GM23338 (cell line): Measurements from ENCODE around the gene TNNI3K. TPM values are rescaled to one million over a fixed set of nuclear protein-coding genes. Genes with fewer than 3 reads are reported as not detected.

Experiments used
- ATAC-seq: fragments of 200-7000 bp; cut with Tn5 transposase; 3 replicates; pipeline ENCODE4 v1.9.1; 2020
- DNase-seq: peaks from one replicate; pipeline ENCODE4 v3.0.0-alpha.2; 2015; ENCODE audit warnings: low spot score
- H2AFZ ChIP-seq: fragments of 200-600 bp; sonication (generic); 2 replicates; pipeline ENCODE4 v1.8.0; 2016; ENCODE audit warnings: antibody characterized with exemption, mild to moderate bottlenecking, moderate library complexity
- H3F3A ChIP-seq: fragments of 200-600 bp; sonication (generic); replicated peaks from 2 replicates; pipeline ENCODE4 v1.8.0; 2017; ENCODE audit warnings: antibody characterized with exemption, mixed run types, low read depth
- H3K27ac ChIP-seq: fragments of 200-600 bp; sonication (generic); 2 replicates; pipeline ENCODE4 v1.6.1; 2016; ENCODE audit warnings: low read depth
- H3K27me3 ChIP-seq: fragments of 200-600 bp; sonication (generic); 2 replicates; pipeline ENCODE4 v1.8.0; 2016; ENCODE audit warnings: mild to moderate bottlenecking, mixed run types, moderate library complexity; ENCODE audit not compliant: insufficient read depth
- H3K36me3 ChIP-seq: fragments of 200-600 bp; sonication (generic); 2 replicates; pipeline ENCODE4 v1.8.0; 2016; ENCODE audit warnings: mild to moderate bottlenecking; ENCODE audit not compliant: insufficient read depth
- H3K4me1 ChIP-seq: fragments of 200-600 bp; sonication (generic); 2 replicates; pipeline ENCODE4 v1.8.0; 2016; ENCODE audit warnings: mild to moderate bottlenecking, moderate library complexity; ENCODE audit not compliant: insufficient read depth
- H3K4me2 ChIP-seq: fragments of 200-600 bp; sonication (generic); 2 replicates; pipeline ENCODE4 v1.7.1; 2017; ENCODE audit warnings: mixed run types
- H3K4me3 ChIP-seq: fragments of 200-600 bp; sonication (generic); 2 replicates; pipeline ENCODE4 v1.6.1; 2016; ENCODE audit warnings: mixed run types
- H3K79me2 ChIP-seq: fragments of 200-600 bp; sonication (generic); replicated peaks from 2 replicates; pipeline ENCODE4 v1.8.0; 2017; ENCODE audit warnings: mild to moderate bottlenecking; ENCODE audit not compliant: insufficient read depth
- H3K9me2 ChIP-seq: fragments of 200-600 bp; sonication (generic); 2 replicates; pipeline ENCODE4 v1.8.0; 2017; ENCODE audit not compliant: insufficient read depth
- H4K20me1 ChIP-seq: fragments of 200-600 bp; sonication (generic); replicated peaks from 2 replicates; pipeline ENCODE4 v1.8.0; 2017; ENCODE audit warnings: mild to moderate bottlenecking; ENCODE audit not compliant: insufficient read depth
- H3K27ac Mint-ChIP-seq: 2 replicates; pipeline ENCODE4 v1.8.0; 2020; ENCODE audit warnings: inconsistent platforms, mild to moderate bottlenecking, moderate library complexity, mixed read lengths
- H3K27me3 Mint-ChIP-seq: 3 replicates; pipeline ENCODE4 v1.8.0; 2022; ENCODE audit warnings: low read depth, mild to moderate bottlenecking, moderate library complexity, mixed read lengths, inconsistent platforms; ENCODE audit not compliant: insufficient read depth, poor library complexity
- H3K36me3 Mint-ChIP-seq: 3 replicates; pipeline ENCODE4 v1.8.0; 2021; ENCODE audit warnings: low read depth, mild to moderate bottlenecking, inconsistent platforms, moderate library complexity, mixed read lengths
- H3K4me1 Mint-ChIP-seq: 3 replicates; pipeline ENCODE4 v1.8.0; 2020; ENCODE audit warnings: mild to moderate bottlenecking, inconsistent platforms, mixed read lengths
- H3K4me3 Mint-ChIP-seq: 3 replicates; pipeline ENCODE4 v1.8.0; 2021; ENCODE audit warnings: moderate library complexity, mild to moderate bottlenecking, inconsistent platforms, mixed read lengths
- H3K9me3 Mint-ChIP-seq: 3 replicates; pipeline ENCODE4 v1.8.0; 2020; ENCODE audit warnings: moderate library complexity, mild to moderate bottlenecking, inconsistent platforms, mixed read lengths
- ETS1 ChIP-seq: IDR thresholded peaks from 2 replicates; pipeline ENCODE4 v1.6.1; 2016; ENCODE audit warnings: antibody characterized with exemption
- EZH2 ChIP-seq: fragments of 200-600 bp; sonication (generic); IDR thresholded peaks from one replicate; pipeline ENCODE4 v1.8.0; 2017; ENCODE audit warnings: antibody characterized with exemption, mild to moderate bottlenecking, low read depth; ENCODE audit not compliant: unreplicated experiment
- NANOG ChIP-seq: IDR thresholded peaks from 2 replicates; pipeline ENCODE4 v1.6.1; 2016; ENCODE audit warnings: antibody characterized with exemption, borderline replicate concordance
- REST ChIP-seq: IDR thresholded peaks from one replicate; pipeline ENCODE4 v1.6.1; 2018; ENCODE audit warnings: antibody characterized with exemption; ENCODE audit not compliant: unreplicated experiment
- STAT1 ChIP-seq: IDR thresholded peaks from one replicate; pipeline ENCODE4 v1.6.1; 2016; ENCODE audit warnings: antibody characterized with exemption; ENCODE audit not compliant: unreplicated experiment
- polyA plus RNA-seq: library from polyadenylated mRNA; unstranded; fragments of >200 nt; fragmentation: Nextera tagmentation; extraction: Ambion mirVana; gene quantifications from 2 replicates; pipeline ENCODE4 v1.2.1, GENCODE V29; 2016
- total RNA-seq: library from RNA; depleted of rRNA; stranded (reverse); fragments of >200 nt; shearing (Covaris generic); gene quantifications from 2 replicates; pipeline ENCODE4 v1.2.3, GENCODE V29; 2014
- TF ChIP-seq, protein P1 (sequence below): fragments of 250-450 bp; sonication (Bioruptor Pico); IDR thresholded peaks from 2 replicates; pipeline ENCODE4 v1.5.0; 2020; ENCODE audit warnings: mild to moderate bottlenecking, moderate library complexity
- TF ChIP-seq, protein P2 (sequence below), 2 experiments: fragments of 200-600 bp in 1 of 2; sonication (generic) in 1 of 2; conservative IDR thresholded peaks; 2 replicates each; pipeline versions ENCODE4 v1.5.1 to v1.6.1; 2016 to 2017; ENCODE audit warnings: antibody characterized with exemption in 2 of 2, low read depth in 2 of 2, mild to moderate bottlenecking in 2 of 2, moderate library complexity in 1 of 2

The TNNI3K gene
- total and polyA plus RNA-seq, 2 experiments from 2014 or later, result not detected

GRCh38 chr1:74199504-74199903 is 35.7 kb upstream of the TNNI3K start:
- peaks cover 9% of the 10 kb centered on the region; the same call in 1 of the 2 replicates for H3K4me1 ChIP-seq
- Mint-ChIP-seq H3K4me1 (peaks cover 4% of the 10 kb centered on the region; the same call in 2 of the 3 replicates), H3K27me3 (peaks cover 4% of the 10 kb centered on the region), H3K27ac (no peak overlapping the region), H3K36me3 (no peaks in the 10 kb centered on the region), H3K4me3 (no peak overlapping the region), H3K9me3 (no peaks in the 10 kb centered on the region)
- no peaks in the 10 kb centered on the region for H3K79me2 ChIP-seq
- no peak overlapping the region for H3K4me3 ChIP-seq
- ATAC-seq (no peak), DNase-seq (no peak)
- H3K9me2 ChIP-seq, result no peaks in the 10 kb centered on the region
- no peaks in the 10 kb centered on the region for H3K36me3 ChIP-seq
- H4K20me1 ChIP-seq, result no peaks in the 10 kb centered on the region
- no peaks in the 10 kb centered on the region for H3K27me3 ChIP-seq
- TF ChIP-seq NANOG (no peak), EZH2 (no peak), STAT1 (no peak), ETS1 (no peak), REST (no peak)
- TF ChIP-seq, protein P1, sequence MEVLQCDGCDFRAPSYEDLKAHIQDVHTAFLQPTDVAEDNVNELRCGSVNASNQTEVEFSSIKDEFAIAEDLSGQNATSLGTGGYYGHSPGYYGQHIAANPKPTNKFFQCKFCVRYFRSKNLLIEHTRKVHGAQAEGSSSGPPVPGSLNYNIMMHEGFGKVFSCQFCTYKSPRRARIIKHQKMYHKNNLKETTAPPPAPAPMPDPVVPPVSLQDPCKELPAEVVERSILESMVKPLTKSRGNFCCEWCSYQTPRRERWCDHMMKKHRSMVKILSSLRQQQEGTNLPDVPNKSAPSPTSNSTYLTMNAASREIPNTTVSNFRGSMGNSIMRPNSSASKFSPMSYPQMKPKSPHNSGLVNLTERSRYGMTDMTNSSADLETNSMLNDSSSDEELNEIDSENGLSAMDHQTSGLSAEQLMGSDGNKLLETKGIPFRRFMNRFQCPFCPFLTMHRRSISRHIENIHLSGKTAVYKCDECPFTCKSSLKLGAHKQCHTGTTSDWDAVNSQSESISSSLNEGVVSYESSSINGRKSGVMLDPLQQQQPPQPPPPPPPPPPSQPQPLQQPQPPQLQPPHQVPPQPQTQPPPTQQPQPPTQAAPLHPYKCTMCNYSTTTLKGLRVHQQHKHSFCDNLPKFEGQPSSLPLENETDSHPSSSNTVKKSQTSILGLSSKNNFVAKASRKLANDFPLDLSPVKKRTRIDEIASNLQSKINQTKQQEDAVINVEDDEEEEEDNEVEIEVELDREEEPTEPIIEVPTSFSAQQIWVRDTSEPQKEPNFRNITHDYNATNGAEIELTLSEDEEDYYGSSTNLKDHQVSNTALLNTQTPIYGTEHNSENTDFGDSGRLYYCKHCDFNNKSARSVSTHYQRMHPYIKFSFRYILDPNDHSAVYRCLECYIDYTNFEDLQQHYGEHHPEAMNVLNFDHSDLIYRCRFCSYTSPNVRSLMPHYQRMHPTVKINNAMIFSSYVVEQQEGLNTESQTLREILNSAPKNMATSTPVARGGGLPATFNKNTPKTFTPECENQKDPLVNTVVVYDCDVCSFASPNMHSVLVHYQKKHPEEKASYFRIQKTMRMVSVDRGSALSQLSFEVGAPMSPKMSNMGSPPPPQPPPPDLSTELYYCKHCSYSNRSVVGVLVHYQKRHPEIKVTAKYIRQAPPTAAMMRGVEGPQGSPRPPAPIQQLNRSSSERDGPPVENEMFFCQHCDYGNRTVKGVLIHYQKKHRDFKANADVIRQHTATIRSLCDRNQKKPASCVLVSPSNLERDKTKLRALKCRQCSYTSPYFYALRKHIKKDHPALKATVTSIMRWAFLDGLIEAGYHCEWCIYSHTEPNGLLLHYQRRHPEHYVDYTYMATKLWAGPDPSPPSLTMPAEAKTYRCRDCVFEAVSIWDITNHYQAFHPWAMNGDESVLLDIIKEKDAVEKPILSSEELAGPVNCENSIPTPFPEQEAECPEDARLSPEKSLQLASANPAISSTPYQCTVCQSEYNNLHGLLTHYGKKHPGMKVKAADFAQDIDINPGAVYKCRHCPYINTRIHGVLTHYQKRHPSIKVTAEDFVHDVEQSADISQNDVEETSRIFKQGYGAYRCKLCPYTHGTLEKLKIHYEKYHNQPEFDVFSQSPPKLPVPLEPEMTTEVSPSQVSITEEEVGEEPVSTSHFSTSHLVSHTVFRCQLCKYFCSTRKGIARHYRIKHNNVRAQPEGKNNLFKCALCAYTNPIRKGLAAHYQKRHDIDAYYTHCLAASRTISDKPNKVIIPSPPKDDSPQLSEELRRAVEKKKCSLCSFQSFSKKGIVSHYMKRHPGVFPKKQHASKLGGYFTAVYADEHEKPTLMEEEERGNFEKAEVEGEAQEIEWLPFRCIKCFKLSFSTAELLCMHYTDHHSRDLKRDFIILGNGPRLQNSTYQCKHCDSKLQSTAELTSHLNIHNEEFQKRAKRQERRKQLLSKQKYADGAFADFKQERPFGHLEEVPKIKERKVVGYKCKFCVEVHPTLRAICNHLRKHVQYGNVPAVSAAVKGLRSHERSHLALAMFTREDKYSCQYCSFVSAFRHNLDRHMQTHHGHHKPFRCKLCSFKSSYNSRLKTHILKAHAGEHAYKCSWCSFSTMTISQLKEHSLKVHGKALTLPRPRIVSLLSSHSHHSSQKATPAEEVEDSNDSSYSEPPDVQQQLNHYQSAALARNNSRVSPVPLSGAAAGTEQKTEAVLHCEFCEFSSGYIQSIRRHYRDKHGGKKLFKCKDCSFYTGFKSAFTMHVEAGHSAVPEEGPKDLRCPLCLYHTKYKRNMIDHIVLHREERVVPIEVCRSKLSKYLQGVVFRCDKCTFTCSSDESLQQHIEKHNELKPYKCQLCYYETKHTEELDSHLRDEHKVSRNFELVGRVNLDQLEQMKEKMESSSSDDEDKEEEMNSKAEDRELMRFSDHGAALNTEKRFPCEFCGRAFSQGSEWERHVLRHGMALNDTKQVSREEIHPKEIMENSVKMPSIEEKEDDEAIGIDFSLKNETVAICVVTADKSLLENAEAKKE (CRISPR knock-in tag), result no peak
- TF ChIP-seq, protein P2, sequence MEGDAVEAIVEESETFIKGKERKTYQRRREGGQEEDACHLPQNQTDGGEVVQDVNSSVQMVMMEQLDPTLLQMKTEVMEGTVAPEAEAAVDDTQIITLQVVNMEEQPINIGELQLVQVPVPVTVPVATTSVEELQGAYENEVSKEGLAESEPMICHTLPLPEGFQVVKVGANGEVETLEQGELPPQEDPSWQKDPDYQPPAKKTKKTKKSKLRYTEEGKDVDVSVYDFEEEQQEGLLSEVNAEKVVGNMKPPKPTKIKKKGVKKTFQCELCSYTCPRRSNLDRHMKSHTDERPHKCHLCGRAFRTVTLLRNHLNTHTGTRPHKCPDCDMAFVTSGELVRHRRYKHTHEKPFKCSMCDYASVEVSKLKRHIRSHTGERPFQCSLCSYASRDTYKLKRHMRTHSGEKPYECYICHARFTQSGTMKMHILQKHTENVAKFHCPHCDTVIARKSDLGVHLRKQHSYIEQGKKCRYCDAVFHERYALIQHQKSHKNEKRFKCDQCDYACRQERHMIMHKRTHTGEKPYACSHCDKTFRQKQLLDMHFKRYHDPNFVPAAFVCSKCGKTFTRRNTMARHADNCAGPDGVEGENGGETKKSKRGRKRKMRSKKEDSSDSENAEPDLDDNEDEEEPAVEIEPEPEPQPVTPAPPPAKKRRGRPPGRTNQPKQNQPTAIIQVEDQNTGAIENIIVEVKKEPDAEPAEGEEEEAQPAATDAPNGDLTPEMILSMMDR (conservative IDR thresholded peaks at IDR 0.05; ENCODE audit: low read depth in 2 of 2), result no peak
- no peaks in the 10 kb centered on the region for H3F3A ChIP-seq
- no peak overlapping the region for H2AFZ ChIP-seq
- H3K27ac ChIP-seq, result no peak overlapping the region
- H3K4me2 ChIP-seq, result no peak overlapping the region
